A549 (cell line): Measurements from ENCODE around the gene CFAP65. TPM values are rescaled to one million over a fixed set of nuclear protein-coding genes. Genes with fewer than 3 reads are reported as not detected.

ENCODE experiments used
- ATAC-seq, 2 experiments: fragments of 200-7000 bp in 1 of 2; fragments of >200 bp in 1 of 2; cut with Nextera tagmentation in 1 of 2; cut with Tn5 transposase in 1 of 2; 3 replicates each; pipeline versions ENCODE4 v1.8.0 to v1.9.1; 2018 to 2020; ENCODE audit warnings: mild to moderate bottlenecking in 1 of 2, moderate library complexity in 1 of 2
- CTCF ChIA-PET: fragments of 300-600 bp; sonication (Branson Sonifier 250); formaldehyde crosslinking; extraction: SDS; loops from one replicate; lab custom pipeline; 2021; ENCODE audit warnings: antibody characterized with exemption, inconsistent platforms; lab: Yijun Ruan, JAX
- POLR2A ChIA-PET: fragments of 350-600 bp; formaldehyde crosslinking; extraction: SDS; loops from one replicate; lab custom pipeline; 2021; ENCODE audit warnings: antibody characterized with exemption, inconsistent platforms; lab: Yijun Ruan, JAX
- DNase-seq, 2 experiments: peaks; one replicate each; pipeline versions ENCODE4 v3.0.0 to v3.0.0-alpha.2; 2011 to 2016; ENCODE audit warnings: low read depth in 1 of 2, low spot score in 1 of 2
- FAIRE-seq: peaks from 2 replicates; lab custom pipeline; 2011; peaks lifted over from hg19 to GRCh38; lab: Jason Lieb, UNC
- H3K27ac ChIP-seq, 2 experiments: fragments of >200 bp; sonication (Bioruptor Twin); formaldehyde crosslinking; 3 replicates each; pipeline ENCODE4 v1.5.1; 2016 to 2017
- H3K4me1 ChIP-seq: fragments of >200 bp; sonication (Bioruptor Twin); formaldehyde crosslinking; 3 replicates; pipeline ENCODE4 v1.6.1; 2016
- H3K4me2 ChIP-seq: fragments of >200 bp; sonication (Bioruptor Twin); formaldehyde crosslinking; 3 replicates; pipeline ENCODE4 v1.6.1; 2016
- H3K4me3 ChIP-seq: fragments of >200 bp; sonication (Bioruptor Twin); formaldehyde crosslinking; 3 replicates; pipeline ENCODE4 v1.5.1; 2016
- H3K9me3 ChIP-seq: fragments of >200 bp; sonication (Bioruptor Twin); formaldehyde crosslinking; 3 replicates; pipeline ENCODE4 v1.6.1; 2016
- CBX2 ChIP-seq: fragments of 200-600 bp; sonication (generic); IDR thresholded peaks from 2 replicates; pipeline ENCODE4 v1.6.1; 2016; ENCODE audit warnings: low read depth, mild to moderate bottlenecking, borderline replicate concordance
- CHD2 ChIP-seq: fragments of 150-350 bp; IDR thresholded peaks from 2 replicates; pipeline ENCODE4 v1.6.1; 2014; ENCODE audit warnings: low read length; ENCODE audit not compliant: partially characterized antibody
- CHD4 ChIP-seq: fragments of 200-600 bp; sonication (generic); IDR thresholded peaks from 2 replicates; pipeline ENCODE4 v1.6.1; 2016; ENCODE audit warnings: antibody characterized with exemption, mild to moderate bottlenecking, borderline replicate concordance
- EHMT2 ChIP-seq: fragments of 200-600 bp; sonication (generic); IDR thresholded peaks from 2 replicates; pipeline ENCODE4 v1.6.1; 2016; ENCODE audit warnings: antibody characterized with exemption, low read depth, mild to moderate bottlenecking, moderate library complexity
- ESRRA ChIP-seq: fragments of 150-350 bp; IDR thresholded peaks from 2 replicates; pipeline ENCODE4 v1.6.1; 2014; ENCODE audit warnings: mild to moderate bottlenecking, low read length, borderline replicate concordance
- JUN ChIP-seq, 2 experiments: fragments of >200 bp; sonication (Bioruptor Twin); formaldehyde crosslinking; IDR thresholded peaks; 2 replicates in 1 of 2; 3 replicates in 1 of 2; pipeline ENCODE4 v1.6.1; 2016 to 2017
- KDM1A ChIP-seq: fragments of 200-600 bp; sonication (generic); IDR thresholded peaks from 2 replicates; pipeline ENCODE4 v1.6.1; 2016; ENCODE audit warnings: low read depth, mild to moderate bottlenecking
- KDM5A ChIP-seq: fragments of 200-600 bp; sonication (generic); IDR thresholded peaks from 2 replicates; pipeline ENCODE4 v1.6.1; 2016; ENCODE audit warnings: antibody characterized with exemption, mild to moderate bottlenecking
- MAZ ChIP-seq: fragments of 150-350 bp; IDR thresholded peaks from 2 replicates; pipeline ENCODE4 v1.6.1; 2014; ENCODE audit warnings: antibody characterized with exemption, low read depth, low read length, borderline replicate concordance
- MYC ChIP-seq: IDR thresholded peaks from 2 replicates; pipeline ENCODE4 v1.6.1; 2012; ENCODE audit warnings: mild to moderate bottlenecking, inconsistent platforms, low read length, improper control_type of control experiment, borderline replicate concordance
- NPAS2 ChIP-seq: fragments of 250-450 bp; sonication (Bioruptor Pico); IDR thresholded peaks from 2 replicates; pipeline ENCODE4 v1.8.0; 2022; ENCODE audit warnings: mild to moderate bottlenecking, moderate library complexity, borderline replicate concordance
- NR3C1 ChIP-seq: fragments of >200 bp; sonication (Bioruptor Twin); formaldehyde crosslinking; IDR thresholded peaks from 3 replicates; pipeline ENCODE4 v1.6.1; 2017
- RCOR1 ChIP-seq: fragments of 150-350 bp; IDR thresholded peaks from 2 replicates; pipeline ENCODE4 v1.6.1; 2014; ENCODE audit warnings: antibody characterized with exemption, low read length, low read depth
- RFX5 ChIP-seq: fragments of 450-650 bp; IDR thresholded peaks from 2 replicates; pipeline ENCODE4 v1.7.1; 2014; ENCODE audit warnings: antibody characterized with exemption, mild to moderate bottlenecking, moderate library complexity
- SMC3 ChIP-seq: fragments of >200 bp; sonication (Bioruptor Twin); formaldehyde crosslinking; IDR thresholded peaks from 3 replicates; pipeline ENCODE4 v1.6.1; 2018; ENCODE audit warnings: inconsistent platforms
- SREBF2 ChIP-seq: fragments of 450-650 bp; IDR thresholded peaks from 2 replicates; pipeline ENCODE4 v1.6.1; 2014; ENCODE audit warnings: mild to moderate bottlenecking, moderate library complexity
- ZNF302 ChIP-seq: fragments of 250-450 bp; sonication (Bioruptor Pico); IDR thresholded peaks from 2 replicates; pipeline ENCODE4 v1.9.0; 2021; ENCODE audit warnings: inconsistent platforms, mild to moderate bottlenecking, moderate library complexity
- WGBS: methylation state at CpG from one replicate; pipeline ENCODE4 v1.1.6; 2017; ENCODE audit errors: missing lambda C conversion rate; 5-methylcytosine and 5-hydroxymethylcytosine counted together
- polyA plus RNA-seq, 4 experiments: library from polyadenylated mRNA; depleted of rRNA in 3 of 4; stranded (reverse); fragments of >200 nt; fragmentation: RNase III in 1 of 4; extraction: RNeasy Plus Mini Kit Qiagen cat#74134 plus additional on column Dnase treatment in 1 of 4; gene quantifications; 2 replicates in 3 of 4; 3 replicates in 1 of 4; pipeline ENCODE4 v1.2.3, GENCODE V29; 2011 to 2017
- TF ChIP-seq, protein P1 (sequence below): IDR thresholded peaks from 2 replicates; pipeline ENCODE4 v1.6.1; 2012
- TF ChIP-seq, protein P2 (sequence below): fragments of 450-650 bp; IDR thresholded peaks from 2 replicates; pipeline ENCODE4 v1.6.1; 2014; ENCODE audit warnings: antibody characterized with exemption
- TF ChIP-seq, protein P3 (sequence below): fragments of 200-600 bp; sonication (generic); IDR thresholded peaks from 2 replicates; pipeline ENCODE4 v1.6.1; 2016; ENCODE audit warnings: antibody characterized with exemption, mild to moderate bottlenecking, moderate library complexity
- TF ChIP-seq, protein P4 (sequence below): fragments of 250-450 bp; sonication (Bioruptor Pico); IDR thresholded peaks from 2 replicates; pipeline ENCODE4 v1.5.0; 2021; ENCODE audit warnings: mild to moderate bottlenecking, moderate library complexity, borderline replicate concordance
- TF ChIP-seq, protein P5 (sequence below): fragments of >200 bp; sonication (Bioruptor Twin); formaldehyde crosslinking; IDR thresholded peaks from 3 replicates; pipeline ENCODE4 v1.5.1; 2016

Gene CFAP65
- polyA plus RNA-seq, 2 of the 4 experiments (the other 2 are of a cell fraction), result 0.12 to 0.14 TPM

DNA sequence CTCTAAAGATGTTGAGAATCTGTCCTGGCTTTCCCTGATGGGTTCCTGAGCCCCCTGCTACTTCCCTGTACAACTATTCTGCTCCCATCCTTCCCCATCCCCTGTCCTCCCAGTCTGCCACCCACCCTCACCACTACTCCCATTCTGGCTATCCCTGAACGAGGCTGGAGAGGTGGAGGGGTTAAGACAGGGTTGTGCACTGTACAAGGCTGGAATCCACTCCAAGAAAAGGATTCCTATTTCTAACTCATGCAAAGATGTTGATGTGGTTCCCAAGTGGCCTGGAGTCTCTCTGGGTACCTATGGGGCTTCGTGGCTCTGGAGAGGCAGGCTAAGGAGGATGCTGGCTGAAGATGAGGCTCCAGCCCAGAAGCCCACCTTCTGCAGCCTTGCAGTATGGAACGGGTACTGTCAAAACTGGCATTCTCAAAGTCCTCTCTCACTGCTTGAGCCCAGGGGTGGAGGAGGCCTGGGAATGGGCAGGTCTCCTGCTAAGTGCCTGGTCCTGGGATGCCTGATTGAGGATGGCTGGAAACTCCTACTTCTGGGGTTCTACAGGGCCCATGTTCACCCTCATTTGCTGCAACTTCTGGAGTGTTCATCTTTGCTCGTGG is 55.1 kb downstream of the CFAP65 start:
- WGBS, result 27% methylated on average over 4 of the region's 4 CpGs

DNA sequence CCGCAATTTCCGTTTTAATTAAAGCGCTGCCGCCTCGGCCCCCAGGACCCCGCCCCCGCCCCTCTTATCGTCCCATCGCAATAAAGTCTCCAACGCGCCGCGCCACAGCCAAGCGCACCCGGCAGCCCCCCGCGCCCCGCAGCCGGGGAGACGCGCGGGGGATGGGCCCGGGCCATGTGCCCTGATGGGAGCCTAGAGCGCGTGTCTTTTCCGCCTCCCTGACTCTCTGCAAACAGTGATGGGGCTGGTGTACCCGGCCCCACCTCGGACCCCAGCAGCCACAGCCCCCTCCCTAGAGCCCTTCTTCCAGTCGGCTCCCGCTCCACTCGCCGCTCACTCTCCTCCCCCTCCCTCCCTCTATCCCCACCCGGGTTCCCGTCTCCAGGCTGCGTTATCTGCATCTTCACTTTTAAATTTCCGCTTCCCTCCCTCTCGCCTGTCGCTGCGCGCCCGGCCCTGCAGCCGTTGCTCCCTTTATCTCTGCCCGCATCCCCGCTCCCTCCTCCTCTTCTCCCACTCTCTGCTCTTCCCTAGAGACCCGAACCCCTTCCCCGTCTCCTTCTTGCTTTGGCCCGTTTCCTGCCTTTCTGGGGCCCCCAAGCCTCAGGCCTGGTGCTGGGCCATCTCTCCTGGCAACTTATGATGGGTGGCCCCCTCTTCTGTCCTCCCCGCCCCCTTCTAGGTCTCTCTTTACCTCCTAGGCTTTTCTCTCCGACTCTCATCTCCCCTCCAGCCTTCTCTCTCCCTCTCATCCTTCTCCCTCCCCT is 55.8 kb downstream of the CFAP65 start:
- H3K4me2 ChIP-seq, result peak overlapping the region; percentile 64
- DNase-seq (no peak), FAIRE-seq (no peak)
- TF ChIP-seq SREBF2, result no peak
- TF ChIP-seq KDM5A, result no peak
- TF ChIP-seq, protein P1, sequence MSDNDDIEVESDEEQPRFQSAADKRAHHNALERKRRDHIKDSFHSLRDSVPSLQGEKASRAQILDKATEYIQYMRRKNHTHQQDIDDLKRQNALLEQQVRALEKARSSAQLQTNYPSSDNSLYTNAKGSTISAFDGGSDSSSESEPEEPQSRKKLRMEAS, result no peak
- TF ChIP-seq ESRRA, result no peak
- TF ChIP-seq RCOR1, result no peak
- no peak for TF ChIP-seq SMC3
- TF ChIP-seq RFX5, result no peak
- TF ChIP-seq NR3C1, result no peak
- TF ChIP-seq JUN (IDR thresholded peaks at IDR 0.05), result no peak
- TF ChIP-seq, protein P2, sequence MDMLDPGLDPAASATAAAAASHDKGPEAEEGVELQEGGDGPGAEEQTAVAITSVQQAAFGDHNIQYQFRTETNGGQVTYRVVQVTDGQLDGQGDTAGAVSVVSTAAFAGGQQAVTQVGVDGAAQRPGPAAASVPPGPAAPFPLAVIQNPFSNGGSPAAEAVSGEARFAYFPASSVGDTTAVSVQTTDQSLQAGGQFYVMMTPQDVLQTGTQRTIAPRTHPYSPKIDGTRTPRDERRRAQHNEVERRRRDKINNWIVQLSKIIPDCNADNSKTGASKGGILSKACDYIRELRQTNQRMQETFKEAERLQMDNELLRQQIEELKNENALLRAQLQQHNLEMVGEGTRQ, result no peak
- TF ChIP-seq, all 56 proteins: peak for 0
- Histone ChIP-seq H3K4me3 (peak overlapping the region; percentile 24; the same call in 1 of the 3 replicates), H3K4me1 (peaks cover 19% of the 10 kb centered on the region), H3K27ac (no peak overlapping the region), H3K9me3 (no peaks in the 10 kb centered on the region)
- ATAC-seq, result no peak
- POLR2A ChIA-PET, result no interaction called here
- 50% methylated on average over 28 of the region's 49 CpGs for WGBS
- CTCF ChIA-PET, result interaction anchor here (7.6 kb wide), 1 partner anchor 11 kb away, joined by 101 read pairs; no protein-coding TSS in a partner anchor

More for the DNA sequence above, 55.1 kb downstream of the CFAP65 start:
- Histone ChIP-seq H3K9me3 (no peaks in the 10 kb centered on the region), H3K4me2 (no peak overlapping the region), H3K27ac (no peak overlapping the region), H3K4me1 (peaks cover 12% of the 10 kb centered on the region), H3K4me3 (no peak overlapping the region)
- no peak for DNase-seq
- no peak for ATAC-seq
- TF ChIP-seq, protein P3, sequence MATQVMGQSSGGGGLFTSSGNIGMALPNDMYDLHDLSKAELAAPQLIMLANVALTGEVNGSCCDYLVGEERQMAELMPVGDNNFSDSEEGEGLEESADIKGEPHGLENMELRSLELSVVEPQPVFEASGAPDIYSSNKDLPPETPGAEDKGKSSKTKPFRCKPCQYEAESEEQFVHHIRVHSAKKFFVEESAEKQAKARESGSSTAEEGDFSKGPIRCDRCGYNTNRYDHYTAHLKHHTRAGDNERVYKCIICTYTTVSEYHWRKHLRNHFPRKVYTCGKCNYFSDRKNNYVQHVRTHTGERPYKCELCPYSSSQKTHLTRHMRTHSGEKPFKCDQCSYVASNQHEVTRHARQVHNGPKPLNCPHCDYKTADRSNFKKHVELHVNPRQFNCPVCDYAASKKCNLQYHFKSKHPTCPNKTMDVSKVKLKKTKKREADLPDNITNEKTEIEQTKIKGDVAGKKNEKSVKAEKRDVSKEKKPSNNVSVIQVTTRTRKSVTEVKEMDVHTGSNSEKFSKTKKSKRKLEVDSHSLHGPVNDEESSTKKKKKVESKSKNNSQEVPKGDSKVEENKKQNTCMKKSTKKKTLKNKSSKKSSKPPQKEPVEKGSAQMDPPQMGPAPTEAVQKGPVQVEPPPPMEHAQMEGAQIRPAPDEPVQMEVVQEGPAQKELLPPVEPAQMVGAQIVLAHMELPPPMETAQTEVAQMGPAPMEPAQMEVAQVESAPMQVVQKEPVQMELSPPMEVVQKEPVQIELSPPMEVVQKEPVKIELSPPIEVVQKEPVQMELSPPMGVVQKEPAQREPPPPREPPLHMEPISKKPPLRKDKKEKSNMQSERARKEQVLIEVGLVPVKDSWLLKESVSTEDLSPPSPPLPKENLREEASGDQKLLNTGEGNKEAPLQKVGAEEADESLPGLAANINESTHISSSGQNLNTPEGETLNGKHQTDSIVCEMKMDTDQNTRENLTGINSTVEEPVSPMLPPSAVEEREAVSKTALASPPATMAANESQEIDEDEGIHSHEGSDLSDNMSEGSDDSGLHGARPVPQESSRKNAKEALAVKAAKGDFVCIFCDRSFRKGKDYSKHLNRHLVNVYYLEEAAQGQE, result no peak
- no peak for TF ChIP-seq NR3C1
- no peak for TF ChIP-seq NPAS2 (CRISPR knock-in tag)
- TF ChIP-seq, protein P4, sequence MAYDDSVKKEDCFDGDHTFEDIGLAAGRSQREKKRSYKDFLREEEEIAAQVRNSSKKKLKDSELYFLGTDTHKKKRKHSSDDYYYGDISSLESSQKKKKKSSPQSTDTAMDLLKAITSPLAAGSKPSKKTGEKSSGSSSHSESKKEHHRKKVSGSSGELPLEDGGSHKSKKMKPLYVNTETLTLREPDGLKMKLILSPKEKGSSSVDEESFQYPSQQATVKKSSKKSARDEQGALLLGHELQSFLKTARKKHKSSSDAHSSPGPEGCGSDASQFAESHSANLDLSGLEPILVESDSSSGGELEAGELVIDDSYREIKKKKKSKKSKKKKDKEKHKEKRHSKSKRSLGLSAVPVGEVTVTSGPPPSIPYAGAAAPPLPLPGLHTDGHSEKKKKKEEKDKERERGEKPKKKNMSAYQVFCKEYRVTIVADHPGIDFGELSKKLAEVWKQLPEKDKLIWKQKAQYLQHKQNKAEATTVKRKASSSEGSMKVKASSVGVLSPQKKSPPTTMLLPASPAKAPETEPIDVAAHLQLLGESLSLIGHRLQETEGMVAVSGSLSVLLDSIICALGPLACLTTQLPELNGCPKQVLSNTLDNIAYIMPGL (CRISPR knock-in tag), result no peak
- no peak for TF ChIP-seq CHD4
- TF ChIP-seq KDM1A, result no peak
- TF ChIP-seq MAZ, result no peak
- TF ChIP-seq, protein P5, sequence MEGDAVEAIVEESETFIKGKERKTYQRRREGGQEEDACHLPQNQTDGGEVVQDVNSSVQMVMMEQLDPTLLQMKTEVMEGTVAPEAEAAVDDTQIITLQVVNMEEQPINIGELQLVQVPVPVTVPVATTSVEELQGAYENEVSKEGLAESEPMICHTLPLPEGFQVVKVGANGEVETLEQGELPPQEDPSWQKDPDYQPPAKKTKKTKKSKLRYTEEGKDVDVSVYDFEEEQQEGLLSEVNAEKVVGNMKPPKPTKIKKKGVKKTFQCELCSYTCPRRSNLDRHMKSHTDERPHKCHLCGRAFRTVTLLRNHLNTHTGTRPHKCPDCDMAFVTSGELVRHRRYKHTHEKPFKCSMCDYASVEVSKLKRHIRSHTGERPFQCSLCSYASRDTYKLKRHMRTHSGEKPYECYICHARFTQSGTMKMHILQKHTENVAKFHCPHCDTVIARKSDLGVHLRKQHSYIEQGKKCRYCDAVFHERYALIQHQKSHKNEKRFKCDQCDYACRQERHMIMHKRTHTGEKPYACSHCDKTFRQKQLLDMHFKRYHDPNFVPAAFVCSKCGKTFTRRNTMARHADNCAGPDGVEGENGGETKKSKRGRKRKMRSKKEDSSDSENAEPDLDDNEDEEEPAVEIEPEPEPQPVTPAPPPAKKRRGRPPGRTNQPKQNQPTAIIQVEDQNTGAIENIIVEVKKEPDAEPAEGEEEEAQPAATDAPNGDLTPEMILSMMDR, result no peak
- no peak for TF ChIP-seq CHD2
- TF ChIP-seq, protein P2, result no peak
- no peak for TF ChIP-seq JUN (IDR thresholded peaks at IDR 0.05)
- no peak for TF ChIP-seq EHMT2
- TF ChIP-seq ZNF302 (CRISPR knock-in tag), result no peak
- TF ChIP-seq CBX2, result no peak
- no peak for TF ChIP-seq MYC
- ChIA-PET CTCF (interaction anchor here (1.0 to 1.4 kb wide), 3 partner anchors 10 to 19 kb away, joined by 3 to 7 read pairs (median 3); no protein-coding TSS in a partner anchor), POLR2A (no interaction called here)
- FAIRE-seq, result no peak
